Skeletal muscle cell (primary cell): ENCODE data around the gene ZNF546.
"Not testable (repeated sequence)": the region's sequence is repeated elsewhere in the genome, so short reads cannot be mapped to it uniquely, and the experiment has no call there.

Experiments
- DNase-seq: peaks from one replicate; pipeline ENCODE4 v3.0.0-alpha.2; 2010; ENCODE audit warnings: low read depth
- H3K4me3 ChIP-seq: 2 replicates; pipeline ENCODE4 v1.5.1; 2011; ENCODE audit warnings: low read depth, mild to moderate bottlenecking, control low read depth, low read length, moderate library complexity

The ZNF546 gene

GRCh38 chr19:39996811-39997637 is at the start of gene ZNF546:
ZNF546 (plus strand) TSS chr19:39997060; CDS start chr19:39998327, 1,267 bp downstream.
- peak; percentile 66 for DNase-seq
- H3K4me3 ChIP-seq = peak within 1 kb of the TSS; percentile 80

- no peak for DNase-seq
- no peak overlapping the region for H3K4me3 ChIP-seq
Observed at GRCh38 chr19:39949026-39949747, 47.7 kb upstream of the ZNF546 start.

GRCh38 chr19:39951065-39951650 is 45.7 kb upstream of the ZNF546 start:
- H3K4me3 ChIP-seq = no peak overlapping the region

GRCh38 chr19:39951686-39952085 is 45.2 kb upstream of the ZNF546 start:
- H3K4me3 ChIP-seq = no peak overlapping the region
- DNase-seq = peak; percentile 57

More at GRCh38 chr19:39951065-39951650, 45.7 kb upstream of the ZNF546 start:
- no peak for DNase-seq

DNA sequence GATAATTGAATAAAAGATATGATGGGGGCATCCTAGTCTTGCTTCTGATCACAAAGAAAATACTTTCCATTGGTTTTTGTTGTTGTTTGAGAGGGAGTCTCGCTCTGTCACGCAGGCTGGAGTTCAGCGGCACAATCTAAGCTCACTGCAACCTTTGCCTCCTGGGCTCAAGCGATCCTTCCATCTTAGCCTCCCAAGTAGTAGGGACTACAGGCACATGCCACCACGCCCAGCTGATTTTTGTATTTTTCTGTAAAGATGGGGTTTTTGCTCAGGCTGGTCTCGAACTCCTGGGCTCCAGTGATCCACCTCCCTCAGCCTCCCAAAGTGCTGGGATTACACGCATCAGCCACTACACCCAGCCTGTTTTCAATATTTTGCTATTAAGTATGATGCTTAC is 42.9 kb upstream of the ZNF546 start:
- DNase-seq = no peak
- H3K4me3 ChIP-seq = no peak overlapping the region

DNA sequence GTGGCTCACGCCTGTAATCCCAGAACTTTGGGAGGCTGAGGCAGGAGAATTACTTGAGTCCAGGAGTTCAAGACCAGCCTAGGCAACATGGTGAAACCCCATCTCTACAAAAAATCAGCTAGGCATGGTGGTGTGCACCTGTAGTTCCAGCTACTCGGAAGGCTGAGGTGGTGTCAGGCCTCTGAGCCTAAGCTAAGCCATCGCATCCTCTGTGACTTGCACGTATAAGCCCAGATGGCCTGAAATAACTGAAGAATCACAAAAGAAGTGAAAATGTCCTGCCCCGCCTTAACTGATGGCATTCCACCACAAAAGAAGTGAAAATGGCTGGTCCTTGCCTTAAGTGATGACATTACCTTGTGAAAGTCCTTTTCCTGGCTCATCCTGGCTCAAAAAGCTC is 39.0 kb upstream of the ZNF546 start:
- H3K4me3 ChIP-seq, DNase-seq: not testable (repeated sequence)

- DNase-seq, H3K4me3 ChIP-seq: not testable (repeated sequence)
Observed at GRCh38 chr19:39958942-39959341, 37.9 kb upstream of the ZNF546 start.

- not testable (repeated sequence) for DNase-seq, H3K4me3 ChIP-seq
Observed at GRCh38 chr19:39959407-39959806, 37.5 kb upstream of the ZNF546 start.

DNA sequence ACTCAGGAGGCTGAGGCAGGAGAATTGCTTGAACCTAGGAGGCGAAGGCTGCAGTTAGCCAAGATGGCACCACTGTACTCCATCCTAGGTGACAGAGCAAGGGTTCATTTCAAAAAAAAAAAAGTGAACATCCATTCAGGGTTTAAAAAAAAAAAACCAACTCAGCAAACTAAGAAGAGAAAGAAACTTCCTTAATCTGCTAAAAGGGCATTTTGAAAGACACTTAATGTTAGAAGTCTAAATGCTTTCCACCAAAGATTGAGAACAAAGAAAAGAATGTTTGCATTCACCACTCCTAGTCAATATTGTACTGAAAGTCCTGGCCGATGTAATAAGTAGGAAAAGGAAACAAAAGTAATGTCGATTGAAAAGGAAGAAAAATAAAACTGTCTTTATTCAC is 33.0 kb upstream of the ZNF546 start:
- no peak for DNase-seq
- H3K4me3 ChIP-seq = no peak overlapping the region

DNA sequence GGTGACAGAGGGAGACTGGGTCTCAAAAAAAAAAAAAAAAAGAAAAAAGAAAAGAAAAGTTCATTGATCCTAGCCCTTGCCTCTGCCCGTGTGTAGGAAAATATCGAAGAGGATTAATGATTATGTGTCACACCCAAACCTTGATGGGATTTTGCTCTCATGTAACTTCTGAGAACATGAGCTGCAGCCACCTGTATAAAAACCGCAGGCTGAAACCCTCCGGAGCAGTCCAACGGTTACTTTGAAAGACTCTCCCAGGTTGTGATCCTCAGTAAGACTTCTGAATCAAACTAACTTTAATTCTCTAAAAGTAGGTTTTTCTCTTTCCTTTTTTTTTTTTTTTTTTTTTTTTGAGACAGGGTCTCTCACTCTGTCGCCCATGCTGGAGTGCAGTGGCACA is 30.2 kb upstream of the ZNF546 start:
- no peak overlapping the region for H3K4me3 ChIP-seq
- DNase-seq = no peak

DNA sequence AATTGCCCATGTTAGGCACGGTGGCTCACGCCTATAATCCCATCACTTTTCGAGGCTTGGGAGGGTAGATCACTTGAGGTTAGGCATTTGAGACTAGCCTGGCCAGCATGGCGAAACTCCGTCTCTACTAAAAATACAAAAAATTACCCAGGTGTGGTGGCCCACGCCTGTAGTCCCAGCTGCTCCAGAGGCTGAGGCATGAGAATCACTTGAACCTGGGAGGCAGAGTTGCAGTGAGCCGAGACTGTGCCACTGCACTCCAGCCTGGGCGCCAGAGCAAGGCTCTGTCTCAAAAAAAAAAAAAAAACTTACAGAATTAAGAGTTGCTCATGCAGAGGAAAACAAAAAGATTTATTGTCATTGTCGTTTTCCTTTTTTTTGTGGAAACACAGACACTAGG is 29.3 kb upstream of the ZNF546 start:
- DNase-seq = no peak
- no peak overlapping the region for H3K4me3 ChIP-seq

- H3K4me3 ChIP-seq = no peak overlapping the region
- DNase-seq = no peak
Observed at GRCh38 chr19:39968789-39969188, 28.1 kb upstream of the ZNF546 start.

DNA sequence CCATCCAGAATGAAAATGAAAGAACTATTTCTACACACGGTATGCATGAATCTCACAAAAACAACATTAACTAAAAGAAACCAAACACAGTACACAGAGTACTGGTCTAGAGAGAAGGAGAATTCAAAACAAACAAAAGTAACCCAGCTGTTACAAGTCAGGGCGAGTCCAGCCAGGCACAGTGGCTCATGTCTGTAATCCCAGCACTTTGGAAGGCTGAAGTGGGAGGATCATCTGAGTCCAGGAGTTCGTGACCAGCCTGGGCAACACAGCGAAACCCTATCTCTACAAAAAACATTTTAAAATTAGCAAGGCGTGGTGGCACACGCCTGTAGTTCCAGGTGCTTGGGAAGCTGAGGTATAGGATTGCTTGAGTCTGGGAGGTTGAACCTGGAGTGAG is 27.6 kb upstream of the ZNF546 start:
- H3K4me3 ChIP-seq = no peak overlapping the region
- no peak for DNase-seq

DNA sequence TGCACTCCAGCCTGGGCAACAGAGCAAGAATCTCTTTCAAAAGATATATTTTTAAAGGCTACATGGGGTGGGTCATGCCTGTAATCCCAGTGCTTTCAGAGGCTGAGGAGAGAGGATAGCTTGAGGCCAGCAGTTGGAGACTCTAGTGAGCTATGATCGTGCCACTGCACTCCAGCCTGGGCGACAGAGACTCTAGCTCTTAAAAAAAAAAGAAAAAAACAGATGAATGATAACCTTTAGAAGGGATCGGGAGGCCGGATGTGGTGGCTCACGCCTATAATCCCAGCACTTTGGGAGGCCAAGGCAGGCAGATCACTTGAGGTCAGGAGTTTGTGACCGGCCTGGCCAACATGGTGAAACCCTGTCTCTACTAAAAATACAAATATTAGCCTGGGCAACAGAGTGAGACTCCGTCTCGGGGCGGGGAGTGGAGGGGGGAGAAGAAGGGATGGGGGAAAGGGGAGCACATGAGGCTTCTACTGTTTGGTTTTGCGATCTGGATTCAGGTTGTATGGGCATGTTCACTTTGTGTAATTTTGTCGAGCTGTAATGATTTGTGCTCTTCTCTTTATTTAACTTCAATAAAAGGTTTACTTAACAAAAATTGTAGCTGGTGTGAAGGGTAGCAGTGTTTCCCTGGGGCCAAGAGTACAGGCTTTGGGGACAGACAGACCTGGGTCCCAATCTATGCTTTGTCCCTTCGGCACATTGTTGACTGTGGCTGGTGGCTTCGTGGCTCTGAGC is 27.0 kb upstream of the ZNF546 start:
- H3K4me3 ChIP-seq = peak overlapping the region; percentile 94
- no peak for DNase-seq

DNA sequence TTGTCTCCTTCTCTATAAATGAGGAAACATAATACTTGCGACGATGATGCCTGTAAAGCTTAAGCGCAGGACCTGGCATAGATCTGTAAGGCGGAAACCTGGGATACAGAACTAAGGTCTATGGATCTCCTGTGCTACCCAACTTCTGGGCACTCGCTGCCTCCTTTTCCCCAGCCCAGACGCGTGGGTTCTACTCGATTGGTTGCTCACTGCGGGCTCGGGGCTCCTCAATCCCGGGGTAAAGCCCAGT is 26.5 kb upstream of the ZNF546 start:
- no peak for DNase-seq
- peak overlapping the region; percentile 94 for H3K4me3 ChIP-seq

- DNase-seq = peak; percentile 97
- peak within 1 kb of the TSS; percentile 94 for H3K4me3 ChIP-seq
Observed at GRCh38 chr19:39970675-39971379, 26.0 kb upstream of the ZNF546 start, which contains the start of gene PSMC4. PSMC4 (plus strand) TSS chr19:39971165; CDS start chr19:39971203, 38 bp downstream.

- no peak for DNase-seq
Observed at GRCh38 chr19:39971380-39972035, 25.4 kb upstream of the ZNF546 start.

GRCh38 chr19:39974377-39975155 is 22.3 kb upstream of the ZNF546 start:
- no peak for DNase-seq
- H3K4me3 ChIP-seq = no peak overlapping the region

More at GRCh38 chr19:39971380-39972035, 25.4 kb upstream of the ZNF546 start:
- peak overlapping the region; percentile 94 for H3K4me3 ChIP-seq
